Muscle of leg (tissue), 11 donors: Measurements from ENCODE around the gene RAB36. TPM values are rescaled to one million over a fixed set of nuclear protein-coding genes. Genes with fewer than 3 reads are reported as not detected.
A peak's percentile ranks its signal among the peaks of the same experiment; 100 is the strongest.
"Not testable (repeated sequence)": the region's sequence is repeated elsewhere in the genome, so short reads cannot be mapped to it uniquely, and the experiment has no call there.

Source experiments
- DNase-seq: peaks from one replicate; pipeline ENCODE4 v3.0.0; 2013
- H3K27ac ChIP-seq: one replicate; pipeline ENCODE4 v1.5.1; 2013; ENCODE audit warnings: mild to moderate bottlenecking, low read length, control low read depth
- H3K27me3 ChIP-seq: one replicate; pipeline ENCODE4 v1.6.1; 2013; ENCODE audit warnings: low read length; ENCODE audit not compliant: control insufficient read depth, insufficient read depth
- H3K36me3 ChIP-seq: one replicate; pipeline ENCODE4 v1.6.1; 2013; ENCODE audit warnings: low read length; ENCODE audit not compliant: control insufficient read depth, insufficient read depth
- H3K4me1 ChIP-seq: one replicate; pipeline ENCODE4 v1.6.1; 2013; ENCODE audit warnings: low read length; ENCODE audit not compliant: control insufficient read depth, insufficient read depth
- H3K4me3 ChIP-seq: one replicate; pipeline ENCODE4 v1.5.1; 2013; ENCODE audit warnings: low read length, control low read depth
- H3K9me3 ChIP-seq: replicated peaks from 2 replicates; pipeline ENCODE4 v1.6.1; 2013; ENCODE audit warnings: low read depth, low read length; ENCODE audit not compliant: control insufficient read depth
- WGBS: methylation state at CpG from one replicate; pipeline ENCODE4 v1.1.5; 2013; ENCODE audit warnings: missing lambda C conversion rate; ENCODE audit not compliant: insufficient coverage; 5-methylcytosine and 5-hydroxymethylcytosine counted together
- polyA plus RNA-seq, 8 donors: library from polyadenylated mRNA; unstranded; fragments of 120-200 nt; gene quantifications; one replicate each; pipeline versions ENCODE4 v1.2.1 to v1.2.3, GENCODE V29; 2013; ENCODE audit warnings: inconsistent platforms in 1 of 8, low replicate concordance in 1 of 8; ENCODE audit not compliant: insufficient read length in 8 of 8, insufficient read depth in 1 of 8
- total RNA-seq: library from RNA; stranded (reverse); fragments of 120-200 nt; gene quantifications from one replicate; pipeline ENCODE4 v1.2.4, GENCODE V29; 2013

The RAB36 gene
- total and polyA plus RNA-seq, 9 donors: 1.0 to 2.7 (median 1.5) TPM

- no peak overlapping the region for H3K27ac ChIP-seq
- H3K9me3 ChIP-seq: no peaks in the 10 kb centered on the region
- 54% methylated on average over 6 of the region's 14 CpGs for WGBS
- peak; percentile 88 for DNase-seq
- no peaks in the 10 kb centered on the region for H3K27me3 ChIP-seq
- no peak overlapping the region for H3K4me3 ChIP-seq
- H3K36me3 ChIP-seq: no peaks in the 10 kb centered on the region
- H3K4me1 ChIP-seq: peaks cover 20% of the 10 kb centered on the region
Measured at GRCh38 chr22:23128269-23129108, 16.8 kb upstream of the RAB36 start.

- no peak for DNase-seq
- no peaks in the 10 kb centered on the region for H3K36me3 ChIP-seq
- H3K4me3 ChIP-seq: no peak overlapping the region
- no peaks in the 10 kb centered on the region for H3K9me3 ChIP-seq
- 77% methylated on average over 4 of the region's 10 CpGs for WGBS
- peaks cover 20% of the 10 kb centered on the region for H3K4me1 ChIP-seq
- H3K27ac ChIP-seq: no peak overlapping the region
- no peaks in the 10 kb centered on the region for H3K27me3 ChIP-seq
Measured at GRCh38 chr22:23129149-23129548, 16.1 kb upstream of the RAB36 start.

- no peak overlapping the region for H3K4me3 ChIP-seq
- no peaks in the 10 kb centered on the region for H3K36me3 ChIP-seq
- H3K9me3 ChIP-seq: no peaks in the 10 kb centered on the region
- no peak for DNase-seq
- peaks cover 14% of the 10 kb centered on the region for H3K4me1 ChIP-seq
- 47% methylated on average over 2 of the region's 3 CpGs for WGBS
- no peak overlapping the region for H3K27ac ChIP-seq
- H3K27me3 ChIP-seq: no peaks in the 10 kb centered on the region
Measured at GRCh38 chr22:23130697-23131096, 14.6 kb upstream of the RAB36 start.

- no peaks in the 10 kb centered on the region for H3K36me3 ChIP-seq
- no peaks in the 10 kb centered on the region for H3K27me3 ChIP-seq
- H3K9me3 ChIP-seq: no peaks in the 10 kb centered on the region
- no peak overlapping the region for H3K27ac ChIP-seq
- H3K4me1 ChIP-seq: peaks cover 14% of the 10 kb centered on the region
- no peak for DNase-seq
- 65% methylated on average over 5 of the region's 6 CpGs for WGBS
- H3K4me3 ChIP-seq: no peak overlapping the region
Measured at GRCh38 chr22:23131931-23132330, 13.3 kb upstream of the RAB36 start.

- H3K4me1 ChIP-seq: peaks cover 14% of the 10 kb centered on the region
- no peaks in the 10 kb centered on the region for H3K27me3 ChIP-seq
- 85% methylated on average over 9 of the region's 10 CpGs for WGBS
- no peak overlapping the region for H3K27ac ChIP-seq
- H3K4me3 ChIP-seq: no peak overlapping the region
- H3K9me3 ChIP-seq: no peaks in the 10 kb centered on the region
- DNase-seq: no peak
- no peaks in the 10 kb centered on the region for H3K36me3 ChIP-seq
Measured at GRCh38 chr22:23132376-23133091, 12.7 kb upstream of the RAB36 start.

- no peak overlapping the region for H3K4me3 ChIP-seq
- WGBS: 97% methylated on average over 9 of the region's 10 CpGs
Measured at GRCh38 chr22:23133922-23134321, 11.4 kb upstream of the RAB36 start.

GRCh38 chr22:23136991-23137390 lies 8.3 kb upstream of the RAB36 start:
- H3K27ac ChIP-seq: not testable (repeated sequence)
- no CpG with 5 or more reads among the region's 4 CpGs for WGBS

More at GRCh38 chr22:23133922-23134321, 11.4 kb upstream of the RAB36 start:
- no peak for DNase-seq
- H3K36me3 ChIP-seq: no peaks in the 10 kb centered on the region
- H3K27ac ChIP-seq: no peak overlapping the region
- no peaks in the 10 kb centered on the region for H3K27me3 ChIP-seq
- no peaks in the 10 kb centered on the region for H3K9me3 ChIP-seq
- H3K4me1 ChIP-seq: peaks cover 1% of the 10 kb centered on the region

GRCh38 chr22:23137468-23137867 lies 7.8 kb upstream of the RAB36 start:
- peaks cover 10% of the 10 kb centered on the region for H3K4me1 ChIP-seq
- no peak overlapping the region for H3K27ac ChIP-seq
- H3K36me3 ChIP-seq: no peaks in the 10 kb centered on the region
- DNase-seq: no peak
- no peaks in the 10 kb centered on the region for H3K27me3 ChIP-seq
- no peak overlapping the region for H3K4me3 ChIP-seq
- WGBS: 0% methylated on average over 1 of the region's 3 CpGs
- no peaks in the 10 kb centered on the region for H3K9me3 ChIP-seq

More at GRCh38 chr22:23136991-23137390, 8.3 kb upstream of the RAB36 start:
- H3K27me3 ChIP-seq, H3K4me1 ChIP-seq, H3K9me3 ChIP-seq, H3K4me3 ChIP-seq, DNase-seq, H3K36me3 ChIP-seq: not testable (repeated sequence)

GRCh38 chr22:23137905-23138561 lies 7.2 kb upstream of the RAB36 start:
- DNase-seq: peak; percentile 42
- WGBS: 42% methylated on average over 2 of the region's 5 CpGs
- no peak overlapping the region for H3K27ac ChIP-seq
- H3K9me3 ChIP-seq: no peaks in the 10 kb centered on the region
- H3K27me3 ChIP-seq: no peaks in the 10 kb centered on the region
- no peak overlapping the region for H3K4me3 ChIP-seq
- peaks cover 10% of the 10 kb centered on the region for H3K4me1 ChIP-seq
- no peaks in the 10 kb centered on the region for H3K36me3 ChIP-seq
